SK-N-SH (cell line): ENCODE results near the gene PRICKLE2. TPM values are rescaled to one million over a fixed set of nuclear protein-coding genes. Genes with fewer than 3 reads are reported as not detected.

Experiments
- CTCF ChIA-PET: fragments of 300-600, 350-600 bp; formaldehyde crosslinking; extraction: SDS; loops from one replicate; lab custom pipeline; 2021; lab: Yijun Ruan, JAX
- POLR2A ChIA-PET: fragments of 350-600 bp; sonication (Branson Sonifier 250); formaldehyde crosslinking; extraction: SDS; loops from one replicate; lab custom pipeline; 2020; ENCODE audit warnings: antibody characterized with exemption, inconsistent platforms; lab: Yijun Ruan, JAX
- DNase-seq: peaks from one replicate; pipeline ENCODE4 v3.0.0; 2012
- H2AFZ ChIP-seq: fragments of 200-600 bp; sonication (generic); 2 replicates; pipeline ENCODE4 v1.8.1; 2016; ENCODE audit warnings: antibody characterized with exemption, mild to moderate bottlenecking, low read depth
- H3F3A ChIP-seq: fragments of 200-600 bp; sonication (generic); replicated peaks from 2 replicates; pipeline ENCODE3; 2016; ENCODE audit warnings: antibody characterized with exemption, mild to moderate bottlenecking; ENCODE audit not compliant: insufficient read depth
- H3K27ac ChIP-seq, 2 experiments: fragments of 200-500 bp in 1 of 2; fragments of 200-600 bp in 1 of 2; sonication (Bioruptor generic) in 1 of 2; sonication (generic), shearing (Covaris generic) in 1 of 2; 2 replicates each; pipeline versions ENCODE4 v1.5.1 to v1.6.1; 2014 to 2016; ENCODE audit warnings: low read depth in 2 of 2, inconsistent platforms in 1 of 2, low read length in 1 of 2, mild to moderate bottlenecking in 1 of 2, mixed read lengths in 1 of 2
- H3K27me3 ChIP-seq: fragments of 200-600 bp; sonication (generic), shearing (Covaris generic); 2 replicates; pipeline ENCODE4 v1.6.1; 2016; ENCODE audit warnings: mixed run types; ENCODE audit not compliant: insufficient read depth
- H3K36me3 ChIP-seq, 2 experiments: fragments of 200-500 bp in 1 of 2; fragments of 200-600 bp in 1 of 2; sonication (Bioruptor generic) in 1 of 2; sonication (generic) in 1 of 2; replicated peaks in 1 of 2; 2 replicates each; pipeline versions ENCODE3 to v1.5.1; 2014 to 2016; ENCODE audit warnings: low read length in 1 of 2, mild to moderate bottlenecking in 1 of 2; ENCODE audit not compliant: insufficient read depth in 2 of 2, control insufficient read depth in 1 of 2
- H3K4me1 ChIP-seq, 2 experiments: fragments of 200-500 bp in 1 of 2; fragments of 200-600 bp in 1 of 2; sonication (Bioruptor generic) in 1 of 2; sonication (generic), shearing (Covaris generic) in 1 of 2; 2 replicates each; pipeline versions ENCODE4 v1.5.1 to v1.6.1; 2014 to 2016; ENCODE audit warnings: low read depth in 1 of 2, low read length in 1 of 2, mixed run types in 1 of 2; ENCODE audit not compliant: insufficient read depth in 2 of 2, control insufficient read depth in 1 of 2
- H3K4me2 ChIP-seq: fragments of 200-600 bp; sonication (generic), shearing (Covaris generic); 2 replicates; pipeline ENCODE4 v1.6.1; 2017; ENCODE audit warnings: mixed run types
- H3K4me3 ChIP-seq, 2 experiments: fragments of 200-500 bp in 1 of 2; fragments of 200-600 bp in 1 of 2; sonication (Bioruptor generic) in 1 of 2; sonication (generic), shearing (Covaris generic) in 1 of 2; 2 replicates each; pipeline versions ENCODE4 v1.5.1 to v1.8.1; 2014 to 2016; ENCODE audit warnings: low read depth in 2 of 2, inconsistent platforms in 1 of 2, low read length in 1 of 2, mild to moderate bottlenecking in 1 of 2, mixed read lengths in 1 of 2, moderate library complexity in 1 of 2
- H3K79me2 ChIP-seq: fragments of 200-600 bp; sonication (generic); 2 replicates; pipeline ENCODE4 v1.8.1; 2017; ENCODE audit warnings: mild to moderate bottlenecking; ENCODE audit not compliant: insufficient read depth
- H3K9ac ChIP-seq: fragments of 200-600 bp; sonication (generic); 2 replicates; pipeline ENCODE4 v1.6.1; 2017; ENCODE audit warnings: mixed run types
- H3K9me2 ChIP-seq: fragments of 200-600 bp; sonication (generic); 2 replicates; pipeline ENCODE4 v1.6.1; 2017; ENCODE audit warnings: mixed run types
- H3K9me3 ChIP-seq: fragments of 200-600 bp; sonication (generic); 2 replicates; pipeline ENCODE4 v1.6.1; 2017; ENCODE audit warnings: mixed run types, mild to moderate bottlenecking, moderate library complexity
- H4K20me1 ChIP-seq: fragments of 200-600 bp; sonication (generic); 2 replicates; pipeline ENCODE4 v1.6.1; 2017; ENCODE audit warnings: mild to moderate bottlenecking, mixed run types; ENCODE audit not compliant: insufficient read depth
- CHD2 ChIP-seq: fragments of 150-350 bp; IDR thresholded peaks from 2 replicates; pipeline ENCODE4 v1.6.1; 2018; ENCODE audit warnings: low read length; ENCODE audit not compliant: partially characterized antibody
- ELF1 ChIP-seq: IDR thresholded peaks from 2 replicates; pipeline ENCODE4 v1.4.0; 2012
- EP300 ChIP-seq, 2 experiments: IDR thresholded peaks; 2 replicates each; pipeline versions ENCODE4 v1.4.0 to v1.6.1; 2012; ENCODE audit warnings: borderline replicate concordance in 1 of 2, low read depth in 1 of 2, low read length in 1 of 2
- EZH2phosphoT487 ChIP-seq: fragments of 200-600 bp; sonication (generic); IDR thresholded peaks from 2 replicates; pipeline ENCODE4 v1.6.1; 2017; ENCODE audit warnings: low read depth, mixed run types, mild to moderate bottlenecking, antibody characterized with exemption, moderate library complexity, borderline replicate concordance
- FOSL2 ChIP-seq: IDR thresholded peaks from 2 replicates; pipeline ENCODE4 v1.4.0; 2012; ENCODE audit warnings: low read depth, mild to moderate bottlenecking, moderate library complexity, borderline replicate concordance
- FOXM1 ChIP-seq: IDR thresholded peaks from 2 replicates; pipeline ENCODE4 v1.4.0; 2012; ENCODE audit warnings: low read depth, mild to moderate bottlenecking
- GABPA ChIP-seq: IDR thresholded peaks from 2 replicates; pipeline ENCODE4 v1.4.0; 2012; ENCODE audit warnings: low read depth, mild to moderate bottlenecking
- MXI1 ChIP-seq: IDR thresholded peaks from 2 replicates; pipeline ENCODE4 v1.6.1; 2012; ENCODE audit warnings: mild to moderate bottlenecking, low read depth, low read length, improper control_type of control experiment
- NFIC ChIP-seq: IDR thresholded peaks from 2 replicates; pipeline ENCODE4 v1.4.0; 2012; ENCODE audit warnings: borderline replicate concordance
- POLR2AphosphoS5 ChIP-seq: IDR thresholded peaks from 2 replicates; pipeline ENCODE4 v1.6.1; 2012; ENCODE audit warnings: low read depth, low read length
- RXRA ChIP-seq: IDR thresholded peaks from 2 replicates; pipeline ENCODE4 v1.4.0; 2012; ENCODE audit warnings: low read depth, mild to moderate bottlenecking, borderline replicate concordance
- SIN3A ChIP-seq: IDR thresholded peaks from 2 replicates; pipeline ENCODE4 v1.6.1; 2012; ENCODE audit warnings: low read depth, mild to moderate bottlenecking, low read length, moderate library complexity, borderline replicate concordance
- TAF1 ChIP-seq: IDR thresholded peaks from 2 replicates; pipeline ENCODE4 v1.6.1; 2012; ENCODE audit warnings: low read depth, mild to moderate bottlenecking, low read length, moderate library complexity, borderline replicate concordance
- TEAD4 ChIP-seq: IDR thresholded peaks from 2 replicates; pipeline ENCODE4 v1.4.0; 2012; ENCODE audit warnings: mild to moderate bottlenecking, borderline replicate concordance; ENCODE audit not compliant: insufficient read depth
- WGBS: methylation state at CpG from one replicate; pipeline ENCODE4 v1.1.6; 2017; ENCODE audit warnings: low lambda C conversion rate; 5-methylcytosine and 5-hydroxymethylcytosine counted together
- polyA plus RNA-seq, 3 experiments: library from polyadenylated mRNA; depleted of rRNA; stranded (reverse); fragments of >200 nt; gene quantifications; 2 replicates each; pipeline ENCODE4 v1.2.3, GENCODE V29; 2012
- TF ChIP-seq, protein P1 (sequence below): IDR thresholded peaks from 2 replicates; pipeline ENCODE4 v1.4.0; 2012; ENCODE audit warnings: low read depth, borderline replicate concordance
- TF ChIP-seq, protein P2 (sequence below): fragments of 150-350 bp; IDR thresholded peaks from 2 replicates; pipeline ENCODE4 v1.6.1; 2016; ENCODE audit warnings: mild to moderate bottlenecking, low read depth, low read length
- TF ChIP-seq, protein P3 (sequence below): IDR thresholded peaks from 2 replicates; pipeline ENCODE4 v1.4.0; 2012; ENCODE audit warnings: low read depth, borderline replicate concordance
- TF ChIP-seq, protein P4 (sequence below): IDR thresholded peaks from 2 replicates; pipeline ENCODE4 v1.6.1; 2012; ENCODE audit warnings: mild to moderate bottlenecking, low read depth, low read length, moderate library complexity

The PRICKLE2 gene
- polyA plus RNA-seq, 1 of the 3 experiments (the other 2 are of a cell fraction): 0.67 TPM

DNA sequence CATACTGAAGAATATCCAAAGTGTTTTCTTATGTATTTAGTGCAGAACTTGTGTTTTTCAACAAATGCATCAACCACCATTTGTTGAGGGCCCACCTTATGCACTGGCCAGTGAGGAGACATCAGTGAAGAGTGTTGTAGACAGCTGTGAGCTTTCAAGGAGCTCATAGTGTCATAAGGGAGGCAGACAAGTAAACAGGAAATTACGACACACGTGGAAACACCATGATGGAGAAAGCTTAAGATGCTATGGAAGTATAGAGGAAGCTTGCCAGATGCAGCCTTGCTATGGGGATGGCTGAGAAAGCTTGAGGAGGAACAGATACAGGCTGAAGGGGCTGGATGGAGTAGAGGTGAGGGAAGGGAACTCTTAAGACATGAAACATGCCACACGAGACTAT lies 151.2 kb downstream of the PRICKLE2 start:
- H3K27ac ChIP-seq: no peak overlapping the region; a peak in 1 of 4 replicates
- no peak overlapping the region for H2AFZ ChIP-seq
- TF ChIP-seq, protein P1, sequence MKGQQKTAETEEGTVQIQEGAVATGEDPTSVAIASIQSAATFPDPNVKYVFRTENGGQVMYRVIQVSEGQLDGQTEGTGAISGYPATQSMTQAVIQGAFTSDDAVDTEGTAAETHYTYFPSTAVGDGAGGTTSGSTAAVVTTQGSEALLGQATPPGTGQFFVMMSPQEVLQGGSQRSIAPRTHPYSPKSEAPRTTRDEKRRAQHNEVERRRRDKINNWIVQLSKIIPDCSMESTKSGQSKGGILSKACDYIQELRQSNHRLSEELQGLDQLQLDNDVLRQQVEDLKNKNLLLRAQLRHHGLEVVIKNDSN: no peak
- TF ChIP-seq, protein P2, sequence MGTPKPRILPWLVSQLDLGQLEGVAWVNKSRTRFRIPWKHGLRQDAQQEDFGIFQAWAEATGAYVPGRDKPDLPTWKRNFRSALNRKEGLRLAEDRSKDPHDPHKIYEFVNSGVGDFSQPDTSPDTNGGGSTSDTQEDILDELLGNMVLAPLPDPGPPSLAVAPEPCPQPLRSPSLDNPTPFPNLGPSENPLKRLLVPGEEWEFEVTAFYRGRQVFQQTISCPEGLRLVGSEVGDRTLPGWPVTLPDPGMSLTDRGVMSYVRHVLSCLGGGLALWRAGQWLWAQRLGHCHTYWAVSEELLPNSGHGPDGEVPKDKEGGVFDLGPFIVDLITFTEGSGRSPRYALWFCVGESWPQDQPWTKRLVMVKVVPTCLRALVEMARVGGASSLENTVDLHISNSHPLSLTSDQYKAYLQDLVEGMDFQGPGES: no peak
- TF ChIP-seq CHD2 (no peak), MXI1 (no peak), GABPA (no peak), FOSL2 (no peak), POLR2AphosphoS5 (no peak)
- TF ChIP-seq, protein P3, sequence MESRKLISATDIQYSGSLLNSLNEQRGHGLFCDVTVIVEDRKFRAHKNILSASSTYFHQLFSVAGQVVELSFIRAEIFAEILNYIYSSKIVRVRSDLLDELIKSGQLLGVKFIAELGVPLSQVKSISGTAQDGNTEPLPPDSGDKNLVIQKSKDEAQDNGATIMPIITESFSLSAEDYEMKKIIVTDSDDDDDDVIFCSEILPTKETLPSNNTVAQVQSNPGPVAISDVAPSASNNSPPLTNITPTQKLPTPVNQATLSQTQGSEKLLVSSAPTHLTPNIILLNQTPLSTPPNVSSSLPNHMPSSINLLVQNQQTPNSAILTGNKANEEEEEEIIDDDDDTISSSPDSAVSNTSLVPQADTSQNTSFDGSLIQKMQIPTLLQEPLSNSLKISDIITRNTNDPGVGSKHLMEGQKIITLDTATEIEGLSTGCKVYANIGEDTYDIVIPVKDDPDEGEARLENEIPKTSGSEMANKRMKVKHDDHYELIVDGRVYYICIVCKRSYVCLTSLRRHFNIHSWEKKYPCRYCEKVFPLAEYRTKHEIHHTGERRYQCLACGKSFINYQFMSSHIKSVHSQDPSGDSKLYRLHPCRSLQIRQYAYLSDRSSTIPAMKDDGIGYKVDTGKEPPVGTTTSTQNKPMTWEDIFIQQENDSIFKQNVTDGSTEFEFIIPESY: no peak
- TF ChIP-seq, all 33 proteins: peak for 0
- Histone ChIP-seq H3K27me3 (no peaks in the 10 kb centered on the region), H3K9me3 (no peaks in the 10 kb centered on the region), H3K4me1 (peaks cover 0 to 10% of the 10 kb centered on the region in 2 experiments; a peak in 2 of 4 replicates), H3K36me3 (peaks cover 0 to 5% of the 10 kb centered on the region in 2 experiments), H3F3A (peaks cover under 1% of the 10 kb centered on the region), H3K79me2 (no peaks in the 10 kb centered on the region), H3K9ac (no peak overlapping the region), H4K20me1 (no peaks in the 10 kb centered on the region), H3K4me3 (no peak overlapping the region), H3K4me2 (no peak overlapping the region), H3K9me2 (no peaks in the 10 kb centered on the region)
- POLR2A ChIA-PET: interaction anchor here (0.6 kb wide), 1 partner anchor 286 kb away, joined by 3 read pairs; no protein-coding TSS in a partner anchor
- no peak for DNase-seq
- 61% methylated on average over 3 of the region's 3 CpGs for WGBS
- CTCF ChIA-PET: interaction anchor here (0.7 to 1.6 kb wide), 5 partner anchors 15 to 112 kb away, joined by 3 to 5 read pairs (median 3); no protein-coding TSS in a partner anchor

DNA sequence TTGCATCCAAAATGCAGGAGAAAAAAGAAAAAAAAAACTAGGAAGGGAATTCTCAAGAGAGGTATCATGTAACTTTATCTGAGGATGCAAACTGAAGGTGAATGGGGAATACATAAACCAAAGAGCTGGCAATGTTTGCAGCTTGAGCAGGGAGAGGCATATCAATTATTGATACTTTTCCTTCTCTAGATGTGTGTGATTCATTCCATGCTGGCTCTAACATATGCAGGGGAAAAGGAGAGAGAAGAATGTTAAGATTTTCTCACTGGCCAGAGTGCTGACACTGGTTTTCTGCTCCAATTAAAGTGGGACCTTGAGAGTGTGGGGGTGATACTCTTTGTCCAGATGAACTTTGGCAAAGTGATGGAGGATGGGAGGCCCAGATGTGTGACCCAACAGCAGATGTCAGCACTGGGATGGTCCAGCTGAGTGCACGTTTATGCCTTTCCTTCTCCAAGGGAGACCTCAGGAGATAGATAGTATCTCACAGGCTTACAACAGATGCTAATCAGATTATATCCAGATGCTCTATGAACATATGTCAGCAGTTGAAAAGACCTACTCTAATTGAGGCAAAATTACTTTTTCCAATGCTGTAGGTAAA lies 152.0 kb downstream of the PRICKLE2 start:
- 0% methylated on average over 1 of the region's 1 CpG for WGBS
- Histone ChIP-seq H3F3A (peaks cover 3% of the 10 kb centered on the region), H3K9me3 (no peaks in the 10 kb centered on the region), H3K4me3 (no peak overlapping the region), H3K9me2 (no peaks in the 10 kb centered on the region), H3K4me1 (peaks cover 0 to 11% of the 10 kb centered on the region in 2 experiments; a peak in 2 of 4 replicates), H4K20me1 (no peaks in the 10 kb centered on the region), H3K36me3 (peaks cover 0 to 5% of the 10 kb centered on the region in 2 experiments), H2AFZ (no peak overlapping the region), H3K4me2 (no peak overlapping the region), H3K79me2 (no peaks in the 10 kb centered on the region), H3K27me3 (no peaks in the 10 kb centered on the region), H3K9ac (no peak overlapping the region), H3K27ac (no peak overlapping the region; a peak in 1 of 4 replicates)
- POLR2A ChIA-PET: no interaction called here
- DNase-seq: peak; percentile 33
- CTCF ChIA-PET: interaction anchor here (0.7 to 1.6 kb wide), 6 partner anchors 16 to 113 kb away, joined by 3 to 5 read pairs (median 3); no protein-coding TSS in a partner anchor
- TF ChIP-seq POLR2AphosphoS5: no peak
- no peak for TF ChIP-seq ELF1
- no peak for TF ChIP-seq TAF1
- TF ChIP-seq EP300 (IDR thresholded peaks at IDR 0.05; ENCODE audit: borderline replicate concordance in 1 of 2, low read depth in 1 of 2, low read length in 1 of 2): peak in 1 of 2 experiments; percentile 76; a peak in 1 of 4 replicates
- TF ChIP-seq CHD2: no peak
- TF ChIP-seq FOXM1: no peak
- TF ChIP-seq MXI1: no peak
- no peak for TF ChIP-seq TEAD4
- no peak for TF ChIP-seq FOSL2
- TF ChIP-seq RXRA: no peak
- TF ChIP-seq, protein P4, sequence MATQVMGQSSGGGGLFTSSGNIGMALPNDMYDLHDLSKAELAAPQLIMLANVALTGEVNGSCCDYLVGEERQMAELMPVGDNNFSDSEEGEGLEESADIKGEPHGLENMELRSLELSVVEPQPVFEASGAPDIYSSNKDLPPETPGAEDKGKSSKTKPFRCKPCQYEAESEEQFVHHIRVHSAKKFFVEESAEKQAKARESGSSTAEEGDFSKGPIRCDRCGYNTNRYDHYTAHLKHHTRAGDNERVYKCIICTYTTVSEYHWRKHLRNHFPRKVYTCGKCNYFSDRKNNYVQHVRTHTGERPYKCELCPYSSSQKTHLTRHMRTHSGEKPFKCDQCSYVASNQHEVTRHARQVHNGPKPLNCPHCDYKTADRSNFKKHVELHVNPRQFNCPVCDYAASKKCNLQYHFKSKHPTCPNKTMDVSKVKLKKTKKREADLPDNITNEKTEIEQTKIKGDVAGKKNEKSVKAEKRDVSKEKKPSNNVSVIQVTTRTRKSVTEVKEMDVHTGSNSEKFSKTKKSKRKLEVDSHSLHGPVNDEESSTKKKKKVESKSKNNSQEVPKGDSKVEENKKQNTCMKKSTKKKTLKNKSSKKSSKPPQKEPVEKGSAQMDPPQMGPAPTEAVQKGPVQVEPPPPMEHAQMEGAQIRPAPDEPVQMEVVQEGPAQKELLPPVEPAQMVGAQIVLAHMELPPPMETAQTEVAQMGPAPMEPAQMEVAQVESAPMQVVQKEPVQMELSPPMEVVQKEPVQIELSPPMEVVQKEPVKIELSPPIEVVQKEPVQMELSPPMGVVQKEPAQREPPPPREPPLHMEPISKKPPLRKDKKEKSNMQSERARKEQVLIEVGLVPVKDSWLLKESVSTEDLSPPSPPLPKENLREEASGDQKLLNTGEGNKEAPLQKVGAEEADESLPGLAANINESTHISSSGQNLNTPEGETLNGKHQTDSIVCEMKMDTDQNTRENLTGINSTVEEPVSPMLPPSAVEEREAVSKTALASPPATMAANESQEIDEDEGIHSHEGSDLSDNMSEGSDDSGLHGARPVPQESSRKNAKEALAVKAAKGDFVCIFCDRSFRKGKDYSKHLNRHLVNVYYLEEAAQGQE: no peak
- no peak for TF ChIP-seq NFIC
- no peak for TF ChIP-seq SIN3A
- no peak for TF ChIP-seq EZH2phosphoT487
